GM23338 (cell line): Measurements from ENCODE around the gene C2CD3. TPM values are rescaled to one million over a fixed set of nuclear protein-coding genes. Genes with fewer than 3 reads are reported as not detected.

Experiments
- ATAC-seq: fragments of 200-7000 bp; cut with Tn5 transposase; 3 replicates; pipeline ENCODE4 v1.9.1; 2020
- DNase-seq: peaks from one replicate; pipeline ENCODE4 v3.0.0-alpha.2; 2015; ENCODE audit warnings: low spot score
- H2AFZ ChIP-seq: fragments of 200-600 bp; sonication (generic); 2 replicates; pipeline ENCODE4 v1.8.0; 2016; ENCODE audit warnings: antibody characterized with exemption, mild to moderate bottlenecking, moderate library complexity
- H3F3A ChIP-seq: fragments of 200-600 bp; sonication (generic); replicated peaks from 2 replicates; pipeline ENCODE4 v1.8.0; 2017; ENCODE audit warnings: antibody characterized with exemption, mixed run types, low read depth
- H3K27ac ChIP-seq: fragments of 200-600 bp; sonication (generic); 2 replicates; pipeline ENCODE4 v1.6.1; 2016; ENCODE audit warnings: low read depth
- H3K27me3 ChIP-seq: fragments of 200-600 bp; sonication (generic); 2 replicates; pipeline ENCODE4 v1.8.0; 2016; ENCODE audit warnings: mild to moderate bottlenecking, mixed run types, moderate library complexity; ENCODE audit not compliant: insufficient read depth
- H3K36me3 ChIP-seq: fragments of 200-600 bp; sonication (generic); 2 replicates; pipeline ENCODE4 v1.8.0; 2016; ENCODE audit warnings: mild to moderate bottlenecking; ENCODE audit not compliant: insufficient read depth
- H3K4me1 ChIP-seq: fragments of 200-600 bp; sonication (generic); 2 replicates; pipeline ENCODE4 v1.8.0; 2016; ENCODE audit warnings: mild to moderate bottlenecking, moderate library complexity; ENCODE audit not compliant: insufficient read depth
- H3K4me2 ChIP-seq: fragments of 200-600 bp; sonication (generic); 2 replicates; pipeline ENCODE4 v1.7.1; 2017; ENCODE audit warnings: mixed run types
- H3K4me3 ChIP-seq: fragments of 200-600 bp; sonication (generic); 2 replicates; pipeline ENCODE4 v1.6.1; 2016; ENCODE audit warnings: mixed run types
- H3K79me2 ChIP-seq: fragments of 200-600 bp; sonication (generic); replicated peaks from 2 replicates; pipeline ENCODE4 v1.8.0; 2017; ENCODE audit warnings: mild to moderate bottlenecking; ENCODE audit not compliant: insufficient read depth
- H3K9me2 ChIP-seq: fragments of 200-600 bp; sonication (generic); 2 replicates; pipeline ENCODE4 v1.8.0; 2017; ENCODE audit not compliant: insufficient read depth
- H4K20me1 ChIP-seq: fragments of 200-600 bp; sonication (generic); replicated peaks from 2 replicates; pipeline ENCODE4 v1.8.0; 2017; ENCODE audit warnings: mild to moderate bottlenecking; ENCODE audit not compliant: insufficient read depth
- H3K27ac Mint-ChIP-seq: 2 replicates; pipeline ENCODE4 v1.8.0; 2020; ENCODE audit warnings: inconsistent platforms, mild to moderate bottlenecking, moderate library complexity, mixed read lengths
- H3K27me3 Mint-ChIP-seq: 3 replicates; pipeline ENCODE4 v1.8.0; 2022; ENCODE audit warnings: low read depth, mild to moderate bottlenecking, moderate library complexity, mixed read lengths, inconsistent platforms; ENCODE audit not compliant: insufficient read depth, poor library complexity
- H3K36me3 Mint-ChIP-seq: 3 replicates; pipeline ENCODE4 v1.8.0; 2021; ENCODE audit warnings: low read depth, mild to moderate bottlenecking, inconsistent platforms, moderate library complexity, mixed read lengths
- H3K4me1 Mint-ChIP-seq: 3 replicates; pipeline ENCODE4 v1.8.0; 2020; ENCODE audit warnings: mild to moderate bottlenecking, inconsistent platforms, mixed read lengths
- H3K4me3 Mint-ChIP-seq: 3 replicates; pipeline ENCODE4 v1.8.0; 2021; ENCODE audit warnings: moderate library complexity, mild to moderate bottlenecking, inconsistent platforms, mixed read lengths
- H3K9me3 Mint-ChIP-seq: 3 replicates; pipeline ENCODE4 v1.8.0; 2020; ENCODE audit warnings: moderate library complexity, mild to moderate bottlenecking, inconsistent platforms, mixed read lengths
- CREB1 ChIP-seq: fragments of 250-450 bp; sonication (Bioruptor Pico); IDR thresholded peaks from 2 replicates; pipeline ENCODE4 v1.5.0; 2020; ENCODE audit warnings: low read depth, mild to moderate bottlenecking, moderate library complexity
- EZH2 ChIP-seq: fragments of 200-600 bp; sonication (generic); IDR thresholded peaks from one replicate; pipeline ENCODE4 v1.8.0; 2017; ENCODE audit warnings: antibody characterized with exemption, mild to moderate bottlenecking, low read depth; ENCODE audit not compliant: unreplicated experiment
- JUNB ChIP-seq: IDR thresholded peaks from one replicate; pipeline ENCODE4 v1.6.1; 2016; ENCODE audit warnings: antibody characterized with exemption; ENCODE audit not compliant: unreplicated experiment
- NANOG ChIP-seq: IDR thresholded peaks from 2 replicates; pipeline ENCODE4 v1.6.1; 2016; ENCODE audit warnings: antibody characterized with exemption, borderline replicate concordance
- POLR2AphosphoS5 ChIP-seq: IDR thresholded peaks from 2 replicates; pipeline ENCODE4 v1.6.1; 2016; ENCODE audit warnings: antibody characterized with exemption, low read depth
- STAT1 ChIP-seq: IDR thresholded peaks from one replicate; pipeline ENCODE4 v1.6.1; 2016; ENCODE audit warnings: antibody characterized with exemption; ENCODE audit not compliant: unreplicated experiment
- ZNF114 ChIP-seq: fragments of 250-450 bp; sonication (Bioruptor Pico); IDR thresholded peaks from 2 replicates; pipeline ENCODE4 v1.5.0; 2020; ENCODE audit warnings: mild to moderate bottlenecking, moderate library complexity
- ZNF331 ChIP-seq: fragments of 250-450 bp; sonication (Bioruptor Pico); IDR thresholded peaks from 2 replicates; pipeline ENCODE4 v1.5.0; 2020; ENCODE audit warnings: low read depth, mild to moderate bottlenecking, moderate library complexity
- polyA plus RNA-seq: library from polyadenylated mRNA; unstranded; fragments of >200 nt; fragmentation: Nextera tagmentation; extraction: Ambion mirVana; gene quantifications from 2 replicates; pipeline ENCODE4 v1.2.1, GENCODE V29; 2016
- total RNA-seq: library from RNA; depleted of rRNA; stranded (reverse); fragments of >200 nt; shearing (Covaris generic); gene quantifications from 2 replicates; pipeline ENCODE4 v1.2.3, GENCODE V29; 2014
- TF ChIP-seq, protein P1 (sequence below): IDR thresholded peaks from 2 replicates; pipeline ENCODE4 v1.6.1; 2016; ENCODE audit warnings: antibody characterized with exemption
- TF ChIP-seq, protein P2 (sequence below): IDR thresholded peaks from one replicate; pipeline ENCODE4 v1.6.1; 2018; ENCODE audit warnings: antibody characterized with exemption; ENCODE audit not compliant: unreplicated experiment
- TF ChIP-seq, protein P3 (sequence below), 2 experiments: fragments of 200-600 bp in 1 of 2; sonication (generic) in 1 of 2; conservative IDR thresholded peaks; 2 replicates each; pipeline versions ENCODE4 v1.5.1 to v1.6.1; 2016 to 2017; ENCODE audit warnings: antibody characterized with exemption in 2 of 2, low read depth in 2 of 2, mild to moderate bottlenecking in 2 of 2, moderate library complexity in 1 of 2

The C2CD3 gene
- total and polyA plus RNA-seq, 2 experiments from 2014 or later, result 15.5 to 29.5 TPM

DNA sequence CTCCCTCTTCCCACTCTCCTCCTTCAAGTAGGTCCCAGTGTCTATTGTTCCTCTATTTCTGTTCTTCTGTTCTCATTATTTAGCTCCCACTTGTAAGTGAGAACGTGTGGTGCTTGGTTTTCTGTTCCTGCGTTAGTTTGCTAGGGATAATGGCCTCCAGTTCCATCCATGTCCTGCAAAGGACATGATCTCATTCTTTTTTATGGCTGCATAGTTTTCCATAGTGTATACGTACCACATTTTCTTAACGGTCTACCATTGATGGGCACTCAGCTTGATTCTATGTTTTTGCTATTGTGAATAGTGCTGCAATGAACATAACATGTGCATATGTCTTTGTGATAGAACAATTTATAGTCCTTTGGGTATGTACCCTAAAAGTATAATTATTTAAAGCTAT is 26.2 kb downstream of the C2CD3 start:
- Mint-ChIP-seq H3K9me3 (peaks cover 2% of the 10 kb centered on the region; the same call in 1 of the 3 replicates), H3K4me1 (peaks cover 17% of the 10 kb centered on the region), H3K27ac (no peak overlapping the region), H3K36me3 (peaks cover 14% of the 10 kb centered on the region), H3K27me3 (no peaks in the 10 kb centered on the region), H3K4me3 (no peak overlapping the region)
- Histone ChIP-seq H3K79me2 (no peaks in the 10 kb centered on the region), H4K20me1 (no peaks in the 10 kb centered on the region), H3K4me2 (no peak overlapping the region), H3F3A (no peaks in the 10 kb centered on the region), H3K36me3 (no peaks in the 10 kb centered on the region), H3K9me2 (no peaks in the 10 kb centered on the region), H2AFZ (no peak overlapping the region), H3K4me3 (no peak overlapping the region), H3K27me3 (no peaks in the 10 kb centered on the region), H3K27ac (no peak overlapping the region), H3K4me1 (peaks cover 10% of the 10 kb centered on the region; the same call in 1 of the 2 replicates)
- DNase-seq, result no peak
- ATAC-seq, result no peak
- TF ChIP-seq ZNF331, result no peak
- TF ChIP-seq STAT1, result no peak
- TF ChIP-seq, protein P1, sequence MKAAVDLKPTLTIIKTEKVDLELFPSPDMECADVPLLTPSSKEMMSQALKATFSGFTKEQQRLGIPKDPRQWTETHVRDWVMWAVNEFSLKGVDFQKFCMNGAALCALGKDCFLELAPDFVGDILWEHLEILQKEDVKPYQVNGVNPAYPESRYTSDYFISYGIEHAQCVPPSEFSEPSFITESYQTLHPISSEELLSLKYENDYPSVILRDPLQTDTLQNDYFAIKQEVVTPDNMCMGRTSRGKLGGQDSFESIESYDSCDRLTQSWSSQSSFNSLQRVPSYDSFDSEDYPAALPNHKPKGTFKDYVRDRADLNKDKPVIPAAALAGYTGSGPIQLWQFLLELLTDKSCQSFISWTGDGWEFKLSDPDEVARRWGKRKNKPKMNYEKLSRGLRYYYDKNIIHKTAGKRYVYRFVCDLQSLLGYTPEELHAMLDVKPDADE, result no peak
- no peak for TF ChIP-seq CREB1 (CRISPR knock-in tag)
- TF ChIP-seq EZH2, result no peak
- no peak for TF ChIP-seq NANOG

GRCh38 chr11:74142624-74143023 is 28.2 kb downstream of the C2CD3 start:
- H3K4me3 Mint-ChIP-seq, result no peak overlapping the region
- Histone ChIP-seq H3K36me3 (no peaks in the 10 kb centered on the region), H3K27me3 (no peaks in the 10 kb centered on the region), H3K27ac (no peak overlapping the region), H3K79me2 (no peaks in the 10 kb centered on the region), H3K4me3 (no peak overlapping the region), H3K4me1 (peaks cover 10% of the 10 kb centered on the region; the same call in 1 of the 2 replicates), H3K9me2 (no peaks in the 10 kb centered on the region), H3K4me2 (no peak overlapping the region), H2AFZ (no peak overlapping the region), H4K20me1 (no peaks in the 10 kb centered on the region), H3F3A (no peaks in the 10 kb centered on the region)
- H3K27me3 Mint-ChIP-seq, result no peaks in the 10 kb centered on the region
- no peak for DNase-seq
- no peak for ATAC-seq
- H3K9me3 Mint-ChIP-seq, result peaks cover 2% of the 10 kb centered on the region; the same call in 1 of the 3 replicates
- peaks cover 21% of the 10 kb centered on the region for H3K4me1 Mint-ChIP-seq
- no peak overlapping the region for H3K27ac Mint-ChIP-seq
- peaks cover 26% of the 10 kb centered on the region for H3K36me3 Mint-ChIP-seq
- TF ChIP-seq JUNB, result no peak
- TF ChIP-seq, protein P2, sequence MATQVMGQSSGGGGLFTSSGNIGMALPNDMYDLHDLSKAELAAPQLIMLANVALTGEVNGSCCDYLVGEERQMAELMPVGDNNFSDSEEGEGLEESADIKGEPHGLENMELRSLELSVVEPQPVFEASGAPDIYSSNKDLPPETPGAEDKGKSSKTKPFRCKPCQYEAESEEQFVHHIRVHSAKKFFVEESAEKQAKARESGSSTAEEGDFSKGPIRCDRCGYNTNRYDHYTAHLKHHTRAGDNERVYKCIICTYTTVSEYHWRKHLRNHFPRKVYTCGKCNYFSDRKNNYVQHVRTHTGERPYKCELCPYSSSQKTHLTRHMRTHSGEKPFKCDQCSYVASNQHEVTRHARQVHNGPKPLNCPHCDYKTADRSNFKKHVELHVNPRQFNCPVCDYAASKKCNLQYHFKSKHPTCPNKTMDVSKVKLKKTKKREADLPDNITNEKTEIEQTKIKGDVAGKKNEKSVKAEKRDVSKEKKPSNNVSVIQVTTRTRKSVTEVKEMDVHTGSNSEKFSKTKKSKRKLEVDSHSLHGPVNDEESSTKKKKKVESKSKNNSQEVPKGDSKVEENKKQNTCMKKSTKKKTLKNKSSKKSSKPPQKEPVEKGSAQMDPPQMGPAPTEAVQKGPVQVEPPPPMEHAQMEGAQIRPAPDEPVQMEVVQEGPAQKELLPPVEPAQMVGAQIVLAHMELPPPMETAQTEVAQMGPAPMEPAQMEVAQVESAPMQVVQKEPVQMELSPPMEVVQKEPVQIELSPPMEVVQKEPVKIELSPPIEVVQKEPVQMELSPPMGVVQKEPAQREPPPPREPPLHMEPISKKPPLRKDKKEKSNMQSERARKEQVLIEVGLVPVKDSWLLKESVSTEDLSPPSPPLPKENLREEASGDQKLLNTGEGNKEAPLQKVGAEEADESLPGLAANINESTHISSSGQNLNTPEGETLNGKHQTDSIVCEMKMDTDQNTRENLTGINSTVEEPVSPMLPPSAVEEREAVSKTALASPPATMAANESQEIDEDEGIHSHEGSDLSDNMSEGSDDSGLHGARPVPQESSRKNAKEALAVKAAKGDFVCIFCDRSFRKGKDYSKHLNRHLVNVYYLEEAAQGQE, result no peak
- TF ChIP-seq, protein P3, sequence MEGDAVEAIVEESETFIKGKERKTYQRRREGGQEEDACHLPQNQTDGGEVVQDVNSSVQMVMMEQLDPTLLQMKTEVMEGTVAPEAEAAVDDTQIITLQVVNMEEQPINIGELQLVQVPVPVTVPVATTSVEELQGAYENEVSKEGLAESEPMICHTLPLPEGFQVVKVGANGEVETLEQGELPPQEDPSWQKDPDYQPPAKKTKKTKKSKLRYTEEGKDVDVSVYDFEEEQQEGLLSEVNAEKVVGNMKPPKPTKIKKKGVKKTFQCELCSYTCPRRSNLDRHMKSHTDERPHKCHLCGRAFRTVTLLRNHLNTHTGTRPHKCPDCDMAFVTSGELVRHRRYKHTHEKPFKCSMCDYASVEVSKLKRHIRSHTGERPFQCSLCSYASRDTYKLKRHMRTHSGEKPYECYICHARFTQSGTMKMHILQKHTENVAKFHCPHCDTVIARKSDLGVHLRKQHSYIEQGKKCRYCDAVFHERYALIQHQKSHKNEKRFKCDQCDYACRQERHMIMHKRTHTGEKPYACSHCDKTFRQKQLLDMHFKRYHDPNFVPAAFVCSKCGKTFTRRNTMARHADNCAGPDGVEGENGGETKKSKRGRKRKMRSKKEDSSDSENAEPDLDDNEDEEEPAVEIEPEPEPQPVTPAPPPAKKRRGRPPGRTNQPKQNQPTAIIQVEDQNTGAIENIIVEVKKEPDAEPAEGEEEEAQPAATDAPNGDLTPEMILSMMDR (conservative IDR thresholded peaks at IDR 0.05; ENCODE audit: low read depth in 2 of 2), result no peak
- TF ChIP-seq, protein P1, result no peak
- no peak for TF ChIP-seq NANOG
- TF ChIP-seq ZNF114 (CRISPR knock-in tag), result no peak
- no peak for TF ChIP-seq ZNF331
- TF ChIP-seq STAT1, result no peak
- TF ChIP-seq EZH2, result no peak
- TF ChIP-seq POLR2AphosphoS5, result no peak
